Right lobe of liver (tissue), 6 donors: Measurements from ENCODE around the gene CPSF7. TPM values are rescaled to one million over a fixed set of nuclear protein-coding genes. Genes with fewer than 3 reads are reported as not detected.

Experiments
- ATAC-seq, 4 donors: fragments of 200-7000 bp; cut with Tn5 transposase; one replicate each; pipeline ENCODE4 v1.9.1; 2020; ENCODE audit warnings: mild to moderate bottlenecking in 4 of 4, moderate library complexity in 4 of 4
- DNase-seq, 3 donors: peaks; one replicate each; pipeline ENCODE4 v3.0.0-alpha.2; 2020
- H3K27ac ChIP-seq, 3 donors: fragments of 200-600 bp; one replicate each; pipeline ENCODE4 v1.8.0; 2022
- H3K27me3 ChIP-seq, 2 donors: fragments of 200-600 bp; one replicate each; pipeline ENCODE4 v1.8.0; 2022
- H3K36me3 ChIP-seq, 4 donors: fragments of 200-600 bp; sonication (generic) in 1 of 4; one replicate each; pipeline versions ENCODE4 v1.5.1 to v1.8.0; 2017 to 2022; ENCODE audit warnings: control low read depth in 1 of 4
- H3K4me1 ChIP-seq, 4 donors: fragments of 200-600 bp; sonication (generic) in 1 of 4; one replicate each; pipeline versions ENCODE4 v1.5.1 to v1.8.0; 2017 to 2022; ENCODE audit warnings: control low read depth in 1 of 4
- H3K4me3 ChIP-seq, 3 donors: fragments of 200-600 bp; one replicate each; pipeline ENCODE4 v1.8.0; 2022
- H3K9me3 ChIP-seq, 4 donors: fragments of 200-600 bp; sonication (generic) in 1 of 4; one replicate each; pipeline versions ENCODE4 v1.5.1 to v1.8.0; 2017 to 2022; ENCODE audit warnings: control low read depth in 1 of 4
- POLR2A ChIP-seq: fragments of 450-650 bp; IDR thresholded peaks from one replicate; pipeline ENCODE4 v1.6.1; 2017; ENCODE audit warnings: antibody characterized with exemption, mild to moderate bottlenecking
- WGBS: methylation state at CpG from one replicate; pipeline ENCODE4 v1.1.6; 2018; ENCODE audit warnings: low coverage, low lambda C conversion rate; ENCODE audit not compliant: insufficient coverage; ENCODE audit errors: missing lambda C conversion rate; 5-methylcytosine and 5-hydroxymethylcytosine counted together
- intact Hi-C, 2 donors: fragments of 100-400 bp; cut with DNase I; formaldehyde crosslinking; loops; one replicate each; pipeline versions ENCODE4 v1.11.2 to v1.14.1; 2022
- total RNA-seq, 6 experiments: library from RNA; depleted of rRNA in 2 of 6; stranded (reverse); fragments of >200 nt in 2 of 6; fragmentation: NEBNext Ultra II Directional in 3 of 6; extraction: Animal tissue kit (Norgen Biotek cat#: 25700) in 3 of 6; gene quantifications; one replicate each; pipeline versions ENCODE4 v1.1.0 to v1.2.4, GENCODE V29; 2016 to 2023
- TF ChIP-seq, protein P1 (sequence below), 4 donors: fragments of 200-600 bp in 3 of 4; fragments of 450-650 bp in 1 of 4; IDR thresholded peaks; one replicate each; pipeline versions ENCODE4 v1.5.1 to v1.8.0; 2016 to 2022; ENCODE audit warnings: antibody characterized with exemption in 4 of 4, mild to moderate bottlenecking in 2 of 4
- donor health status: DM: no; HTN: yes; CAD: no.
- donor health status: DM: no; HTN: no; CAD: no.
- donor health status: DM: no; HTN: no; CAD: no.
- donor health status: DM: no; HTN: yes; CAD: no.
- donor health status: DM: no; HTN: yes; CAD: no.

The CPSF7 gene
- total RNA-seq, 6 experiments from 2014 or later, result 16.7 to 52.0 (median 31.7) TPM

DNA sequence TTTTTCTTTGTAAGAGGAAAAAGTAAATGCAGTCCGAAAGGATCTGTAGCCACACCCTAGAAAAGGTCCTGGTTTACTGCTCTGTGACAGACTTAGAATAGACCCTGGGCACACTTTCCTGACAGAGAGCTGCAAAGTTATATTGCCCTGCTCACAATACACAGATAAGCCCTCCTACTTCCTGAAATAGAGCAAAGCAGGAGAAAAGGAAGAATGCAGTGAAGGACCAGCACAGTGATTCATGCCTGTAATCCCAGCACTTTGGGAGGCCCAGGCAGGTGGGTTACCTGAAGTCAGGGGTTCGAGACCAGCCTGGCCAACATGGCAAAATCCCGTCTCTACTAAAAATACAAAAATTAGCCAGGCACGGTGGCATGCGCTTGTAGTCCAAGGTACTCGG, 70.3 kb downstream of the CPSF7 start:
- peaks cover 0 to 25% (median 6%) of the 10 kb centered on the region in 4 donors for H3K4me1 ChIP-seq
- ATAC-seq, result no peak
- no peaks in the 10 kb centered on the region for H3K27me3 ChIP-seq
- H3K27ac ChIP-seq, result no peak overlapping the region
- no peak for DNase-seq
- intact Hi-C loops, result no loop called here
- TF ChIP-seq, protein P1, sequence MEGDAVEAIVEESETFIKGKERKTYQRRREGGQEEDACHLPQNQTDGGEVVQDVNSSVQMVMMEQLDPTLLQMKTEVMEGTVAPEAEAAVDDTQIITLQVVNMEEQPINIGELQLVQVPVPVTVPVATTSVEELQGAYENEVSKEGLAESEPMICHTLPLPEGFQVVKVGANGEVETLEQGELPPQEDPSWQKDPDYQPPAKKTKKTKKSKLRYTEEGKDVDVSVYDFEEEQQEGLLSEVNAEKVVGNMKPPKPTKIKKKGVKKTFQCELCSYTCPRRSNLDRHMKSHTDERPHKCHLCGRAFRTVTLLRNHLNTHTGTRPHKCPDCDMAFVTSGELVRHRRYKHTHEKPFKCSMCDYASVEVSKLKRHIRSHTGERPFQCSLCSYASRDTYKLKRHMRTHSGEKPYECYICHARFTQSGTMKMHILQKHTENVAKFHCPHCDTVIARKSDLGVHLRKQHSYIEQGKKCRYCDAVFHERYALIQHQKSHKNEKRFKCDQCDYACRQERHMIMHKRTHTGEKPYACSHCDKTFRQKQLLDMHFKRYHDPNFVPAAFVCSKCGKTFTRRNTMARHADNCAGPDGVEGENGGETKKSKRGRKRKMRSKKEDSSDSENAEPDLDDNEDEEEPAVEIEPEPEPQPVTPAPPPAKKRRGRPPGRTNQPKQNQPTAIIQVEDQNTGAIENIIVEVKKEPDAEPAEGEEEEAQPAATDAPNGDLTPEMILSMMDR (IDR thresholded peaks at IDR 0.05), result no peak
- no peak for TF ChIP-seq POLR2A
- no peak overlapping the region for H3K4me3 ChIP-seq
- 76% methylated on average over 6 of the region's 6 CpGs for WGBS
- peaks cover 0 to 5% (median 2%) of the 10 kb centered on the region in 4 donors for H3K36me3 ChIP-seq
- no peaks in the 10 kb centered on the region for H3K9me3 ChIP-seq

DNA sequence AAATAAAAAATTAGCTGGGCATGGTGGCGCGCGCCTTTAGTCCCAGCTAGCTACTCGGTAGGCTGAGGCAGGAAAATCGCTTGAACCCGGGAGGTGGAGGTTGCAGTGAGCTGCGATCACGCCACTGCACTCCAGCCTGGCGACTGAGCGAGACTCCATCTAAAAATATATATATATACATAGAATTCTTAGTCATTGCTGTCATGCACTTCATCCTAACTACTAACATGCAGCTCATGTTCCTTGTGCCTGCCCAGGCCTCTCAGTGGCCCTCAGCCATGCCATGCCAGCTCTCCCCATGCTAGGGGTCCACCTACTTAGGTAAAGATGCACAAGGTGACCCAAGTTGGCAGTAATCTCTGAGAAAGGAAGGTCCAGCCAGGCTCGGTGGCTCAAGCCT, 71.2 kb downstream of the CPSF7 start:
- Histone ChIP-seq H3K36me3 (no peaks in the 10 kb centered on the region), H3K4me1 (peaks cover 0 to 22% (median 6%) of the 10 kb centered on the region in 4 donors), H3K27me3 (no peaks in the 10 kb centered on the region), H3K27ac (no peak overlapping the region), H3K4me3 (no peak overlapping the region), H3K9me3 (no peaks in the 10 kb centered on the region)
- TF ChIP-seq, protein P1 (IDR thresholded peaks at IDR 0.05), result no peak
- TF ChIP-seq POLR2A, result no peak
- 98% methylated on average over 10 of the region's 11 CpGs for WGBS
- DNase-seq (no peak), ATAC-seq (no peak)
- intact Hi-C loops, result no loop called here

DNA sequence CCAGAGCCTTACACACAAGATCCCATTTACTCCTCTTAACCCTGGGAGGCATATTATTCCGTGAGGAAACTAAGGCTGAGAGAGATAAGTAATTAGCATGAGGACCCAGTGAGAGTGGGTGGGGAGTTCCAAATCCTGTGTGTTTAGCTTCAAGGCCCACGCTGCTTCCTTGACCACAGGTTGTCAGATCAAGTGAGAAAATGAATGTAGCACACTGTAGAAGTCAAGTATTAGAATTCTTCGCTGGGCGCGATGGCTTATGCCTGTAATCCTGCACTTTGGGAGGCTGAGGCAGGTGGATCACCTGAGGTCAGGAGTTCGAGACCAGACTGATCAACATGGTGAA, 71.9 kb downstream of the CPSF7 start:
- 80% methylated on average over 6 of the region's 6 CpGs for WGBS
- H3K27ac ChIP-seq, result no peak overlapping the region
- H3K9me3 ChIP-seq, result no peaks in the 10 kb centered on the region
- no peak overlapping the region for H3K4me3 ChIP-seq
- TF ChIP-seq, protein P1 (IDR thresholded peaks at IDR 0.05), result no peak
- TF ChIP-seq POLR2A, result no peak
- no peak for DNase-seq
- H3K36me3 ChIP-seq, result no peaks in the 10 kb centered on the region
- peaks cover 0 to 20% (median 0%) of the 10 kb centered on the region in 4 donors for H3K4me1 ChIP-seq
- no peak for ATAC-seq
- no peaks in the 10 kb centered on the region for H3K27me3 ChIP-seq
- intact Hi-C loops, result no loop called here

DNA sequence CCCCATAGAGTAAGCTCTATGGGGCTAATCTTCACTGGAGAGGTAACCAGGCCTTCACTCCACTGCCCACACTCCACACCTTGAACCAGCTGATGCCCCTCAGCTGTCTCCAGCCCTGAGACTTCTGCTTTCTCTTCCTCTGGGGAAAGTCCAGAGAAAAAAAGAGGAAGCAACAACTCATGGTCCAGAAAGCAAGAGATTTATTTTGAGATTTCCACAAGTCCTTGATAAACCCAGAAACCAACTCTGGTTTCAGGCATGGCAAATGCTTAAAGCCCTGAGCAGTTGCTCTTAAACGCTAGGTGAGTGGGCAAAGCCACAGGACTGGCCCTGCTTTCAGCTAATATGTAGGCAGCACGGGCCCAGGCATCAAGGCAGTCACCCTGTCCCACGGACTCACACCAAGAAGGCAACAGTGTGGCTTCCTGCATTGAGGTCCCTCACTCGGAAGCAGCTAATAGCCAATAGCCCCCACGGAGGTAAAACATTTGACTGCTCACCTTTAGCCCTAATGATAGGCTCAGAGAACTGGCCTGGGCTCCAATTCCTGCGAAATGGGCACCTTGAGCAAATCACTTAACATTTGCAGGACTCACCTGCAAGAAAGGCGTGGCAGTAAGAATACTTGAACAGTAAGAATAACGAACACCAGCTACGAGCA, 72.4 kb downstream of the CPSF7 start:
- H3K27ac ChIP-seq, result no peak overlapping the region
- intact Hi-C loops, result no loop called here
- H3K36me3 ChIP-seq, result peaks cover 0 to 2% (median 0%) of the 10 kb centered on the region in 4 donors
- 88% methylated on average over 5 of the region's 9 CpGs for WGBS
- no peaks in the 10 kb centered on the region for H3K27me3 ChIP-seq
- no peak overlapping the region for H3K4me3 ChIP-seq
- TF ChIP-seq POLR2A, result no peak
- TF ChIP-seq, protein P1 (IDR thresholded peaks at IDR 0.05), result no peak
- DNase-seq (no peak), ATAC-seq (no peak)
- peaks cover 0 to 18% (median 0%) of the 10 kb centered on the region in 4 donors for H3K4me1 ChIP-seq
- no peaks in the 10 kb centered on the region for H3K9me3 ChIP-seq
